ENCODE results near the gene DNM3. TPM values are rescaled to one million over a fixed set of nuclear protein-coding genes. Genes with fewer than 3 reads are reported as not detected.
"Not testable (repeated sequence)": the region's sequence is repeated elsewhere in the genome, so short reads cannot be mapped to it uniquely, and the experiment has no call there.

DNM3 gene
- total RNA-seq, 1 experiment from 2014 or later = 0.23 TPM

DNA sequence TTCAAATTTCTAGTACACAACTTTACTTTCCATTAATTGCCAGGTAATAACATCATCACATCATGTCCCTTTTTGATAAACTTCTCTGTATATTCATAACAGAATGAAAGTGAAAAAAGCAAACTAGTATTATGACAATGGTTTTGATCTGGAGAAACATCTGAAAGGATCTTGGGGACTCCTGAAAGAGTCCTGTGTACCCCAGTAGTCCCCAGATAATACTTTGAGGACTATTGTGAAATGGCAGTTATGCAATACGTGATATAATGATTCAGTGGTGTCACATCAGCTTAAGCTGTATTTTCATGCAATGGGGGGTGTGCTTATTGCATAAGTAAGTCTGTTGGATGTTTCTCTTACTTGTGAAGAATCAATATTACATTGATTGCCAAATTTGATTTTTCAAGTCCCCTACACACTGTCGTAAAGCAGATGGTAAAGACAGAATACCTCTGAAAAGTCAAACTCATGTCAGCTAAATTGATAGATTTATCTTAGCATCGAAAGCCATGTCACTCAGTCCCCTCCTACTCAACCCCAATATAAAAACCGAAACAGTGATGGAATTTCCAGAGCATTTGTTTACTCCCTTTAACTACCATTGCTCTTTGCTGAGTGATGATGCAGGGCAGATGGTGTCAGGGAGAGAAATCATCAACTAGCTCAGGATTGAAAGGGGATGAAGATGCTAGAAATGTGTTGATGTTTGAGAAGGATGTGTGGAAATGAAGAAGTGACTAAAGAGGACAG is 432.5 kb downstream of the DNM3 start:
- DNase-seq (ENCODE audit: low read depth) = no peak

DNA sequence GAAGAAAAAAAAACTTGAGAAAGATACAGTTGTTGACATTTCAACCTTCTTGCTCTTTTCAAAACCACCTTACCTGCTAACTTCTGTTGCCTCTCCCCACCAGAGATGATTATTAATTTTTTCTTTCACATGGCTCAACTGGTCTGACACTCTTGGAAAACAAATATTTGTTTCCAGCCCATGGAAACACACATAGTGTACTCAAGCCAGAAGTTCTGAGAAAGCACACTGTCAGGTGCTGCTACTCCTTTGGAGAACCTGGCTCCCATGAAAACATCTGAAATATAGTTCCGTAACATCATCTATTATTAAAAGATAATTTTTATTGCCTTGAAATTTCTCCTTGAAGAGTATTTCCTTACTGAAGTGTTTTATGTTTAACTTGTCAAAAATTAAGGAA is 434.2 kb downstream of the DNM3 start:
- DNase-seq (ENCODE audit: low read depth) = no peak

DNA sequence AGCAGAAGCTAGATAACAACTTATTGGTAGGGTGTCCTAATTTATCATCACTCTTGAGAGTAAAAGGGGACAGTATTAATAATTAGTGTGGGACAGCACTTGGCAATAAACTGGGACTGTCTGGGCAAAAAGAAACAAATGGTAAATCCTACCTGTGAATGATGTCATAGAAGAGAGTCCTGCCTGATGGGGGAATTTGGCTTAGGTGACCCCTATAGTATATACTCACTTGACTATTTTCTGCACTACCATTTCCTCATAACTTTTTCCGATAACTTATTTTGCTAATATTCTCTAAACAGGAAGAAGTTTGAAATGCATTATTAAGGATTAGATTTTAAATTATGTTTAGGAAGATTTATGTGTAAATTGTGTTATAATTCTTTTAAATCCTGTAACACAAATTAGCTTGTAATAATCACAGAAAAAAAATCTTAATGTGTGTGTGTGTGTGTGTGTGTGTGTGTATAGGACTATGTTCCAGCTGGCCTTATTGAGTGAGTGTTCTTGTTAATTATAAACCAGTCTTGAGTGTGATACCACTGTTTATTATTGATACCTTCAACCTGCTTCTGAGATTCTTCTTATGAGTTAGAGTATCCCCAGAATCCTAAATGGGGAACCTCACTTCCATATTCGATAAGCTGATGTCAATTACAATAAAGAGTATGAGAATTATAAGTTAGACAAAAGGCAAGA is 435.0 kb downstream of the DNM3 start:
- DNase-seq (ENCODE audit: low read depth) = no peak

DNA sequence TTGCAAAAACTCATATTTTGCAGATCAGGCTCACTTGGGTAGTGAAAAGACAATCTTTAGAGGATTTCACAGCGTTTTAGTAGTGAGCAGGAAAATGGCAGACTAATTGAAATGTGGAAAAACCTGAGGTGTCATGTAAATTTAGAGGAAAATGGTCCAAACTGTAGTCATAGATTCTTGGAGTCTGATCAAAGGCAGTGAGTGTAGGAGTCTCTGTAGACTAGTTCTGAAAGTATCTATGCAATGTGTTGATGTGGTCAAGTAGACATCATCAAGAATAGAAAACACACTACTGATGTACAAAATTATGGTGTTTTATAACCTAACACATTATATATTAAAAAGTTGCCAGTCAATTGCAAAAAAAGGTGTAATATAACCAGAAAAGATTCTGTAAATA is 436.0 kb downstream of the DNM3 start:
- DNase-seq (ENCODE audit: low read depth) = no peak

DNA sequence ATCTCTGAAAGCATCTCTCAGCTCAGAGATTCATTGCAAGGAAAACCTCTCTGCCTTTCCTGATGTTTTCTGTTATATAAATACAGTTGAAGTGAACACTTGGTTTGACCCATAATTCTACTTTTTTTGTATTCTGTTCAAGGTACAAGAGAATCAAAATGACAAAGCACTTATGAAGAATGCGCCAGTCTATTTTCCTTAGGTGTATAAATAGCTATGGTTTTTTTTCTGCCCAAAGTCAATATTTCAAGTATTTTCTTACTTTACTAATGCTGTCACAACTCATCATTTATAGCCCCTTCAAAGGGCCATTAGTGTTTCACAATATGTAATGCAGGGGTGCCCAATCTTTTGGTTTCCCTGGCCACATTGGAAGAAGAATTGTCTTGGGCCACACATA is 436.7 kb downstream of the DNM3 start:
- no peak for DNase-seq (ENCODE audit: low read depth)

DNA sequence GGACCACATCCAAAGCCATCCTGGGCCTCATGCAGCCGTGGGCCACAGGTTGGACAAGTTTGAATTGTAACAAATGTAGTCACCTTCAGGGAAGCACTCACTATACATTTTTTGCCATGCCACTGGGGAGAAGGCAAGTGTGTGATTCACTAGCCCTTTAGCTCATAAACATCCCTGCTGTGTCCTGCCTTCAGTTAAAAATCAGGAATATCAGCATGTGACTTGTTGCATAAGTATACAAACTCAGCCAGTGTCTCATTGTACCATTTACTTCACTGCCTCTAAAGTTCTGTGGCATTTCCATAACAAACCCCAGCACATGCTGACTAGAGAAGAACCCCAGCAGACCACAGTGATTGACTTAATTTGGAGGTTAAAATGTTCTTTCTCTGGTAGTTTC is 437.2 kb downstream of the DNM3 start:
- peak; percentile 59 for DNase-seq (ENCODE audit: low read depth)

DNA sequence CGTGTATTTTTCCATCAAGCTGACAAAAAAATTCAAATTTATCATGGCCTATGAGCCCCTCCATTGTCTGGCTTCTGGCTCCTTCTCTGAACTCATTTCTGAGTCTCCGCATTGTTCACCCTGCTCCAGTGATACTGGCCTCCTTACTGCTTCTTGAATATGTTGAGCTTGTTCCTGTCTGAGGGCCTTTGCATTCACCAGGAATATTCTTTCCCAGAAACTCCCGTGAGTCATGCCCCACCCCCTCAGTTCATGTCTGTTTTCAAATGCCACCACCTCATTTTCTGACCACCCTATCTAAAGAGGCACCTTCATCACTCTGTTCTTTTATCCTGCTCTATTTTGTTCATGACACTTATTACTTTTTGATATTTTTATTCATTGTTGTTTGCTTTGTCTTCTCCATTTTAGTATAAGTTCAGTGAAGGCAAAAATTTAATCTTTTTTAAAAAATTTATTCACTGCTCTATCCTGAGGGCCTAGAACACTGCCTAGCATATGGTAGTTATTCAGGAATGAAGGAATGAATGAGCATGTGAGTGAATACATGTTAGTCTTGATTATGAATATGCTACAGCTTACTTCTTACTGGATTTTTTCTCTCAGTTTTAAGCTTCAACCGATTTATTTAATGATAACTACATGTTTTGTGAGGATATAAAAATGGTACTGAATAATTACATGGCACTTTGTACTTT is 438.8 kb downstream of the DNM3 start:
- DNase-seq (ENCODE audit: low read depth) = no peak

DNA sequence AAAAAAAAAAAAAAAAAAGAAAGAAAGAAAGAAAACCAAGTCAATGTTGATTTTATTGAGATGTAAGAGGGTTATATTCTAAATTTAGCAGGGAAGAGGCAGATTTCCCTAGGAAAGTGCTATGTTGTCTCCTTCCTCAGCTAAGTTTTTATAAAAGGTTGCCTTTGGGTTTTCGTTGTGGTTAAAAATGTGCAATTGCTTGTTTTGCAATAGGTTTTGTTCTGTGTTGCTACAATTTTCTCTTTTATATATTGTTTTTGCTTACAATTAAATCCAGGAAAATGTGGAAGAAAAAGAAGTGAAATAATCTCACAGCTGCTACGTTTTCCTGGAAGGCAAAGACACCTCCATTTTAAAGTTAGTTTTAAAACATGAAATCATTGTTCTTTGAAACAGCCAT is 442.5 kb downstream of the DNM3 start:
- DNase-seq (ENCODE audit: low read depth) = peak; percentile 35

DNA sequence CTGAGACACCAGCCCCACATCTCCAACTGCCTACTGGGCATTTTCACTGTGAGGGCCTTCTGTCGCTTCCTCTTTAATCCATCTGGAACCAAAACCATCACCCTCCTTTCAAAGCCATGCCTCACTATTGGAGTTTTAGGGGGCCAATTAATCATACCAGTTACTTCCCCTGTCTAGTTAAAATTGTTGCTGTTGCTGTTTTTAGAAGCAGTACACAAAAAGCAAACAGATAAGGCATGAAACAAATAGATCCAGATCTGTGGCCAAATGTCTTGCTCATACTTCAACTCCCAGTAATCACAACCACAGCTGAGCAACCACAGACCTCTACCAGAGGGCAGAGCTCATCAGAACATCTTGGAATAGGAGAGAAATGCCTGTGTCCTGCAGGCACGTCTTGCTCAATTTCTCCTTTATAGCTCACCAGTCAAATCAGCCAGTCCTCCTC is 445.4 kb downstream of the DNM3 start:
- peak; percentile 98 for DNase-seq (ENCODE audit: low read depth)

DNA sequence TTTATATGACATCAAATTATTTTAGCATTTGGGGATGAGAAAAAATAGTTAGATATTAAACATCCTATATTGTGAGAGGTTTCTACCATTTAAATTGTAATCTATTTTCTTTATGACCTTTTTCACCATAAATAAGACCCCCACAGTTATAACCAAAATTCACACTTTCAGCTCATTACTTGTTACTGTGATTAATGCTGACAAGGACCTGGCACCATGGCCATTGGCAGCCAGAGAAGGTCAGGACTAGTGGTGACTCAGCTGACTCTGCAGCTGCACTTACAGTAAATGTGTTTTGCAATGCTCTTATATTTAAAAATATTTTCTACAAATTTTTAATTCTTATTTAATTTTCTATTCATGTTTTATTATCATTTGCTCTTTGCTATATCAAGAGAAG is 445.9 kb downstream of the DNM3 start:
- peak; percentile 82 for DNase-seq (ENCODE audit: low read depth)

DNA sequence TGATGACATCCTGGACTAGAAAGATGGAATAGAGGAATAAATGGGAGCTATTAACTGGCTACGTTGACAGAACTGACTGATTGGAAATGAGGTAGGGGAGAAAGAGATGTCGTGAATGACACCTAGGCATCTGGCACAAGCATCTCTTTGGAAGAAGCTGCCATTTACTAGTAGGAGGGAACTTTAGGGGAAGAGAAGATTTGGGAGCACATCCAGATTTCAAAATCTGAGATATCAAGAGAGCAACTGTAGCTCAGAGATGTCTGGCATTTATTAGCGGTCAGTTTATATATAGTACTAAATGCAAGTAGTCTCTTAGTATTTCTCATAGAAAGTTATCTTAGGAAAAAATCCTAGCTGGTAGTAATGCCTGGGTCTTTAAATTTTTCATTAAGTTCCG is 447.3 kb downstream of the DNM3 start:
- no peak for DNase-seq (ENCODE audit: low read depth)

DNA sequence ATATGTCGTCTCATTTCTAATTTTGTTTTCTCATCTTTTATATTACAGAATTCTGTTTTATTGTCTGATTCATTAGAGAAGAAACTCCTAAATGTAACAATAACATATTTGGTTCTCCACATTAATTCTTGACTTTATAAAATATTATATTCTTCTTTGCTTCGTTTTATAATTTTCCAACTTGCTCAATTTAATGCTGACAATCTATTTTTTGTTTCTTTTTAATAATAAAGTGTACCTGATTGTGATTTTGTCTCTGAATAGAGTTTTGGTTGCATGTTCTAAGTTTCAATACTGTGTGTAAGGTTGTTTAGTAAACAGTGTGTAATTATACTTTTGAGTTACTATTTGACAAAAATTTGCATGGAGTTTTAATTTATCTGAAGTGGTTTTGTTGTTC is 448.1 kb downstream of the DNM3 start:
- no peak for DNase-seq (ENCODE audit: low read depth)

DNA sequence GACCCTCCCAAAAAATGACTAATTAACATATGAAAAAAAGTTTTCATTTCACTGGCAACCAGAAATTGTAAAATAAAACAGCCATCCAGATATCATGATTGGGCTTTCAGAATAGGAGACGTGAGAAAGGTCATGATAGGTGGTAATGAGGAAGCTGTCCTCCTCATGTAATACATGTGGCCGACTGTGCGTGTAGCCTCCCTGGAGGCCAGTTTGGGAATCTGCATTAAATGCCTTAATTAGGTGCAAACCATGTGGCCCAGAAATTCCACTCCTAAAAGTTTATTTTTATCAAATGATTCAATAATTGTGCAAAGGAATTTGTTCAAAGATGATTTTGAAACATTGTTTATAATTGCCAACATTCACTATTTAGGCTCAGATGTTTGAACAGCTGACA is 451.5 kb downstream of the DNM3 start:
- no peak for DNase-seq (ENCODE audit: low read depth)

DNA sequence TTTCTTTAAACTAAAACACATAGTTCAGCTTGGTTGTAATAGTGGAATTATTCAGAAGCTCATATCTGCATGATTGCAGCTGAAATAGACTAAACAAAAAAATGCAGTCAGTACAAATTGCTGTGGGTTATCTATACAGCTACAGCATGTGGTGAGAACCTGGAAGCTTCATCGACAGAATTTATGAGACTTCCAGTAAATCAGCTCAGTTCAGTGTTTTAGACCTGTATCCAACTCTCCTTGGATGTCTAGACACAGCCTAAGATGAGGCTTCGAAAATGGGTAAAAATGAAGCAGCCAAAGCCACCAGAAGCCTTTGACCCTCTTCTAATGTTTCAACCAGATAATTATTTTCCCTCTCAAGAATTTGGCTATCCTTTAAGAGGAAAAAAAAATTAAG is 452.1 kb downstream of the DNM3 start:
- no peak for DNase-seq (ENCODE audit: low read depth)

DNA sequence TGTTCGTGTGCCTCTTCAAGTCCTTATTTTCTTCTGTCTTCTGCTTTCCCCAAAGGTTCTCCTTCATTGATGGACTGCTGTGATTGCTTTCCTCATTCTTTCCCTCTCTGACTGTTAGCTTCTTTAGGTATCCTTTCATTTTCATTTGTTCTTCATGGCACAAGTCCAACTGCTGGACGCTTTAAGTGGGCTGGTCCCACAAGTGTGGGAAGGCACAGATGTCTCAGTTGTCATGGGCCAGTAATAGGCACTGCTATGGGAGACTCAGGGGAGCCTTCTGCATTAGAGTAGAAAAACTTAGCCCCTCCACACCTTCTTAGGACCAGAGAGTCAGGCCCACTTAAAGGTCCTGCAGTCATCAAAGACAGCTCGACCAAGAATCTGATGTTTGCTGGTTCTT is 456.8 kb downstream of the DNM3 start:
- peak; percentile 61 for DNase-seq (ENCODE audit: low read depth)

DNA sequence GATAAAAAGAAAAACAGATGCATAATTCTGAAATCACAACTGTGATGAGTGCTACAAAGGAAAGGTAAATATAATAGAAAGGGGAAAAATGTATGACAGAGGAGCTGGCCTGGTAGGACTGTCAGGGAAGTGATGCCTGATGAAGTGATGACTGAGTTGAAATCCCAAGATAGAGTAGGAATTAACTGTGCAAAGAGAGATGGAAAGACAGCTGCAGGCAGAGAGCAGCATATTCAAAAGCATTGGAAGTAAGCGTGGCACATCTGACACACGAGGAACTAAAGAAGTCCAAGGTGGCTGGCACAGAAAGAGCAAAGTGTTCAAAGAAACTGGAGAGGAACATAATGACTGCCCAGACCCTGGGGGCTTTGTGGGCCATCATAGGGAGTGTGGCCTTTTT is 457.6 kb downstream of the DNM3 start:
- DNase-seq (ENCODE audit: low read depth) = no peak

DNA sequence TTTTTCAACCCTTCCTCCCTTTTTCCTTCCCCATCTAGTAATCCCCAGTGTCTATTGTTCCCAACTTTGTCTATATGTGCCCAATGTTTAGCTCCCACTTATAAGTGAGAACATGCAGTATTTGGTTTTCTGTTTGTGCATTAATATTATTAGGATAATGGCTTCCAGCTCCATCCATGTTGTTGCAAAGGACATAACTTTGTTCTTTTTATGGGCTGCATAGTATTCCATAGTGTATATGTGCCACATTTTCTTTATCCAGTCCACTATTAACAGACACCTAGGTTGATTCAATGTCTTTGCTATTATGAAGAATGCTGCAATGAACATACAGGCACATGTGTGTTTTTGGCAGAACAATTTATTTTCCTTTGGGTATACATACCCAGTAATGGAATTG is 458.2 kb downstream of the DNM3 start:
- no peak for DNase-seq (ENCODE audit: low read depth)

DNA sequence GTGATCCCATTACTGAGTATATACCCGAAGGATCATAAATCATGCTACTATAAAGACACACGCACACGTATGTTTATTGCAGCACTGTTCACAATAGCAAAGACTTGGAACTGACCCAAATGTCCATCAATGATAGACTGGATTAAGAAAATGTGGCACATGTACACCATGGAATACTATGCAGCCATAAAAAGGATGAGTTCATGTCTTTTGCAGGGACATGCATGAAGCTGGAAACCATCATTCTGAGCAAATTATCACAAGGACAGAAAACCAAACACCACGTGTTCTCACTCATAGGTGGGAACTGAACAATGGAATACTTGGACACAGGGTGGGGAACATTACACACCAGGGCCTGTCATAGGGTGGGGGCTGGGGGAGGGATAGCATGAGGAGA is 466.2 kb downstream of the DNM3 start:
- not testable (repeated sequence) for DNase-seq (ENCODE audit: low read depth)

DNA sequence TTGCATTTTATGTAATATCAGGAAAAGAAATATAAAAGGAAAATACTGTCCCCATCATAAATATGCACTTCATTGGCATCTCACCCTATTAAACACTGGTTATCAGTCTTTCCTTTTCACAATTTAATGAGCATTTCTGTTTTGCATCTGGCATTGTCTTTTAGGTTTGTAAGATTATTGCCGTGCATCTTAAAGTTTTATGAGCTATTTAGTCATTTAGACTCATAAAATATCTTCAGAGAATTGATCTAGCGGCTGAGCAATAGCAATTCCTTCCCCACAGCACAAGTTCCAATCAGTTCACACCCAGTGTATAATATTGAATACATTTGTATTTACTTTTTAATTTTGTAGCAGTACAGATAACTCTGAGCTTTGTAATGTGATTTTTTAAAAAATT is 466.8 kb downstream of the DNM3 start:
- DNase-seq (ENCODE audit: low read depth) = no peak

DNA sequence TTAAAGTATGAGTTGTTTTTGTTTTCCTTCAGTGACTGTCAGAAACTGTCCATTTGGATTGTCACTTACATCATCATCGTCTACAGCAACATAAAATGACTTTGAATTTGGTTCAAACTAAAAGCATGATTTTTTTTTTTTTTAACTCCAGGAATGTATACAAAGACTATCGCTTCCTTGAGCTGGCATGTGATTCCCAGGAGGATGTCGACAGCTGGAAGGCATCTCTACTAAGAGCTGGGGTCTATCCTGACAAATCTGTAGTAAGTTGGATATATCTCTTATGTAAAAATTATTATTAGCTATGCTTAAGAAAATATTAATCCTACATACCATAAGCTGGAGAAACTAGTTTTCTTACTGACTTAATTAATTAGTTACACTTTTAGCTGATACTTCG is 467.3 kb downstream of the DNM3 start:
- no peak for DNase-seq (ENCODE audit: low read depth)

DNA sequence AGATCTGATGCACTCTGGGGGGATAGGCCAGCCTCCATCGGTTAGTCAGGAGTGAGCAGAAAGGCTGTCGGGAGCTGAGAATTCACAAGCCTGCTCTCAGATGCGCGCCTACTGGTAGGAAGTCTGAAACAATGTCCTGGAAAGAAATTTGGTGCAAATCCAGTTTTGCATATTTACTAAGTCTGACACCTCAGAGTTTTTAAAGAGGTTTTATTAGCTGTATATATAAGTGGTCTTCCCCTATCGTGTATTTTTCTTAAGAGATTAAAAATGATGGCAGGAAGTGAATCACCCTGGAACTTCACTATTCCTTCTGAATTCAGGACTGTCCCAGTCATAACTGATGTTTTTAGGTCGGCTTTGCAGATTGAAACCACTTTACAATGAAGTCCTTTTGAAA is 479.4 kb downstream of the DNM3 start:
- DNase-seq (ENCODE audit: low read depth) = peak; percentile 61

DNA sequence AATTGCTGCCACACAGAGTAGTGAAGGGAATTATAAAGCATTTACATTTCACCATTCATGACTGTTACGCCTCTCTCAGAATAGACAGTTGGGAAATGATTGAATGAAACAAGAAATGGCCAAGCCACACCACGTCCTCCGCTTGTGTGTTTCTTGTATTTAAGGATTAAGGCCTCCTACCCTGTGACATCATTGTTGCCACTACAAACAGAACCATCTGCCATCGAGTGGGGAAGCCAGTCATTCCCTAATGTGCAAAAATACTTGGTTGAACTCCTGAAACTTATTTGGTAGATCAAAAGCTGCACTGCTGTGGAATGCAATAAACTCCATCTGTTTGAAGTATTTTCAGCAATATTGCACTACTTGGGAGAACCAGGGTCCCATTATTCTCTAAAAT is 480.2 kb downstream of the DNM3 start:
- peak; percentile 80 for DNase-seq (ENCODE audit: low read depth)

Data from LHCN-M2 (cell line).